ENCODE data around the gene GAGE12J.
"Not testable (repeated sequence)": the region's sequence is repeated elsewhere in the genome, so short reads cannot be mapped to it uniquely, and the experiment has no call there.

GRCh38 chrX:49321737-49322136, at the start of gene GAGE12J:
- not testable (repeated sequence) for TF ChIP-seq CTCF, POLR2A, POLR2AphosphoS5 (IDR thresholded peaks at IDR 0.05)
